Inflammatory macrophage treated with lipopolysaccharide for 4 hours (primary cell): ENCODE results near the gene TLE1.

Experiments used
- DNase-seq: peaks from one replicate; pipeline ENCODE4 v3.0.0-alpha.2; 2020

TLE1 gene

DNA sequence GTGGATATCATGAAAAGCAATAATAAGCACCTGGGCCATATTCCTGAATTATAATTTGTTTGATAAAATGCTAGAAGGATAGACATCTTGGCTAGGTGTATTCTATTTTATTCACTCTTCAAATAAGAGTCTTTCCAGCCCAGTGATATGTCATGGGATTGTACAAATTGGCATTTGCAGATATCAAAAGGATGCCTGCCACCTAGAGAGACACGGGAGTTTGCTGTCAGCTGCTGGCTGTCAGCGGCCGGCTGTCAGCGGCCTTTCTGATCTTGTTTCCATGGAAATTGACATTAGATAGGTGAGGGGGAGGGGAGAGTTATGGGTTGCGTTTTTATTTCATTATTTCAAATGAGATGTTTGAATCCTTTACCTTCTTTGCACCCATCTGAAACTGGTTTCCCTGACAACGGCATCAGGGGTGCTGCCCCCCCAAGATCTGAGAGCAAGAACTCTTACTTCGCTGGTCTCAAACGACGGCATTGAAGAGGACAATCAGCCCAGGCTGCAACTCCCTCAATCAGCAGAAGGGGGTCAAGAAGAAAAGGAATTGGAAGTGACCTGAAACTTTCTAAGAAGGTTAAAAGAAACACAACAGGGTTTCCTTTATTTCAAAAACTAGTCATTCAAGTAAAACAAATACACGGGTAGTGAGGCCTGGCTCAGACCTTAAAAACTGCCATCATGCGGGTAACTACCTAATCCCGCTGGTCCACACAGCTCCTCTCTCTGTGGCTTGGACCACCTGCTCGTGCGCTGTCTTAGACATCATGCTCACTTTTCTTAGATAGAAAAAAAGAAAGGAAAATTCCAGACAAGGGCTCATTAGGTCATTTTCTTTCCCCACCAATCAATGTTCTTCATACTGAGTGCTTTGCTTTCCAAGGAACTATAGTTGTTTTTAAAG, 115.7 kb downstream of the TLE1 start:
- no peak for DNase-seq

DNA sequence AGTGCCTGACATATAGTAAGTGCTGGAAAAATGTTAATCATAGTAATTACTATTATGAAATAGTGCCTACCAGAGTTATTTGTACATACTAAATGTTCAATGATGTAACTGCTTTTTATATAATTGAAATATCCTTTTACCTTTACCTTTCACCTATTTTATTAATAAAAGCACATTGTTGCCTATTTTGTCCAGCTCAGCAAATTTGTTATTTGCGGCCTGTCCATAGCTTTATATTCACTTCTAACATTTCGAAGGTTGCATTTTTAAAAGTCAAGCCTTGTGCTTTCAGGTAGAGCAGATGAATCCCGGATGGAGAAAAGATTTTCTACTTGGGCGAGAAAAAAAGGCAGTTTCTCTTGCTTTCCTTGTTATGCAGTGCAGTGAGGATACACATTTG, 119.3 kb downstream of the TLE1 start:
- DNase-seq, result no peak

DNA sequence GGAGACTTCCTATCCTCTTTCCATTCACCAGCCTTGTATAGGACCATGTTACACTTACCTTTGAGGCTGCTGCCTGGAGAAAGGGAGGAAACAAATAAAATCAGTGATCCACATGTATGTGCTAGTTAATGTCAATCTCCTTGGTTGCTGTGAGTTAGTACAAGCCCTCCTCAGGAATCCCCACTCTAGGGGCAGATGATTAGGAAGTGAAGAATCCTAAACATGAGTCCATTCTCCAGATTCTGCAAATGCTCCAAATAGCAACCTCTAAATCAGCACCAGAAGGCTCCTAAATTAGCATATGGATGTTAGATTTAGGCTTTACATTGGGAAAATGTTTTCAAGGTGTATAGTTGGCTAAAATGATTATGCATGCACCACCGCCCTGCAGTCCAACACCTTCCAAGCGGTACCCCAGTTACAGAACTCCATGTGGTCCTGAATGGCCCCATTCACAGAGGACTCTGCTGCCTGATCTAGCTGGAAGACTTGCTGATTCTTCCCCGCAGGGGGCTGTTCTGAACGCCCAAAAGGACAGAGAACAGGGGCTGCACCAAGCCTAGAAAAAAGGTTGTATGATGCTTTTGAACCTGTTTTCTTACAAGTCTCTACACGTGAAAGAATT, 123.2 kb downstream of the TLE1 start:
- DNase-seq, result no peak

GRCh38 chr9:81565609-81566008, 123.7 kb downstream of the TLE1 start:
- no peak for DNase-seq

DNA sequence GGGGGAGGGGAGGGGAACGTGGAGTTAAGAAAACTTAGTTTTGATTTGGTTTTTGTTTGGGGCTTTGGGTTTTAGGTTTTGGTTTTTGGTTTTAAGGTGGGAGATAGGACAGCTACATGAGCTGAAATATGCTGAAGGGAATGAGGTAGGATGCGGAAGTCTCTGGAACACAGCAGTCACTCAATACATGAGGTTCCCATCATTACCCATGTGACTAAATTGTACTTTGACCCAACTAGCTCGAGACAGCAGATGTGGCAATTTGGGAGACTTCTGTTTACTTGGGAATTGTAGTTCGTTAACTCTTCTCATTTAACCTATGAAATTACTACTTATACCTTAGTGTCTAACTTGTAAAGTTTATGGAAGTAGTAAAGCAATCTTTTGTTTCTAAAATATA, 124.2 kb downstream of the TLE1 start:
- no peak for DNase-seq

DNA sequence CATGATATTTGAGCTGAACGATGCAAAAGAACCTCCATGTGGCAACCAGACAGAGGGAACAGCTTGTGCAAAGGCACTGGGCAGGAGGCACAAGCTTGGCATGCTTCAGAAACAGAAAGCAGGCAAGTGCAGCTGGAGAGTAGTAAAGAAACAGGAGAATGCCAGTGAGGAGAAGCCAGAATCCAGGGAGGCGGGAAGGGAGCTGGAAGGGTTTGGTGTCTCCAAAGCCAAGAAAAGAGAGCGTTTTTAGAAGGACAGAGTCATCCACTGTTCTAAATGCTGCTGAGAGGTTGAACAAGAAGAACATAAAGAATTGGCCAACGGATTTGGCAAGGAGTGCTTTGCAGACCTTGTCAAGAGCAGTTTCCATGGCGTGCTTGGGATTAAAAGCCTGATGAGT, 124.7 kb downstream of the TLE1 start:
- no peak for DNase-seq

- no peak for DNase-seq
Observed at GRCh38 chr9:81563739-81564138, 125.6 kb downstream of the TLE1 start.

GRCh38 chr9:81563020-81563407, 126.3 kb downstream of the TLE1 start:
- DNase-seq, result no peak

GRCh38 chr9:81562231-81563019, 126.9 kb downstream of the TLE1 start:
- DNase-seq, result no peak

DNA sequence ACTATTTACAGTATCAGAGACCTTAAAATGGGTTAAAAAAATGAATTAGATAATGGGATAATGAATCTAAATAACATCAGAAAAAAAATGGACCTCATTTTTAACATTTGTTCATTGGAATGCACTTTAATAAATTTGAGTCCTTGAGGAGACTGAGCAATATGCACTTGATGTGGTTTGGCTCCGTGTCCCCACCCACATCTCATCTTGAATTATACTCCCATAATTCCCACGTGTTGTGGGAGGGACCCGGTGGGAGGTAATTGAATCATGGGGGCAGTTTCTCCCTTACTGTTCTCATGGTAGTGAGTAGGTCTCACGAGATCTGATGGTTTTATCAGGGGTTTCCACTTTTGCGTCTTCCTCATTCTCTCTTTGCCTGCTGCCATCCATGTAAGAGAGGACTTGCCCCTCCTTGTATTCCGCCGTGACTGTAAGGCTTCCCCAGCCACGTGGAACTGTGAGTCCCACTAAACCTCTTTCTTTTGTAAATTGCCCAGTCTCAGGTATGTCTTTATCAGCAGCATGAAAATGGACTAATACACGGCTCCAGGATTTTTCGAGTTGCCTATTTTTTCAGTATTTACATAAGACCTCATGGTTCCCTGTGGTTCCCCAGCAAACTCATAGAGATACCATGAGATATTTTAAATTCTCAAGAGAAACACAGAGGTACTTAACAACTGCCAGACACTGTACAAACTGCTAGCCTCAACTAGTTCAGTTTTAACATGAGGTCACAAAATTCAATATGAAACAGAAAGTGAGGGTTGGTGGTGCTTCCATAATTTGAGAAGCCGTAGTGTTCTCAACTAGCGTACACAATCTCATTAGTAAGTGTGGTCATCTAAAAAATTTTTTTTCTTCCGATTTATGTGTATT, 128.3 kb downstream of the TLE1 start:
- no peak for DNase-seq

GRCh38 chr9:81559709-81560108, 129.6 kb downstream of the TLE1 start:
- no peak for DNase-seq

DNA sequence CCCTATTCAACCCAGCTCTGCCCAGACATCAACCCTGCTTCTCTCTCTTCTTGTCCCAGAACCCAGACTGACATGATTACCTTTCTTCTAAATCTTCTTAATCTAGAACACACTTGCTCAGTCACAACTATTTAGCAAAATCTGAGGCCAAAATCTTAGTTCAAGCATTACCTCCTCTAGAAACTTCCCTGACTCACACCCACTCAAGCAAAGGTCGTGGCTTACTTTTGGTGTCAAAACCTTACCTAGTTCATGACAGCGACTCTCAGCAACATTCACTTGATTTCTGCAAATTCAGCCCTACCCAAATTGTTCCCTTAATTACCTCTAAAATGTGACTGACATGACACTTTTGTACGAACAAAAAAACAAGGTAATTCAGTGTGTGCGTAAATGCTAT, 130.2 kb downstream of the TLE1 start:
- no peak for DNase-seq

- no peak for DNase-seq
Observed at GRCh38 chr9:81558091-81558830, 131.1 kb downstream of the TLE1 start.

GRCh38 chr9:81557452-81558090, 131.8 kb downstream of the TLE1 start:
- DNase-seq, result no peak

DNA sequence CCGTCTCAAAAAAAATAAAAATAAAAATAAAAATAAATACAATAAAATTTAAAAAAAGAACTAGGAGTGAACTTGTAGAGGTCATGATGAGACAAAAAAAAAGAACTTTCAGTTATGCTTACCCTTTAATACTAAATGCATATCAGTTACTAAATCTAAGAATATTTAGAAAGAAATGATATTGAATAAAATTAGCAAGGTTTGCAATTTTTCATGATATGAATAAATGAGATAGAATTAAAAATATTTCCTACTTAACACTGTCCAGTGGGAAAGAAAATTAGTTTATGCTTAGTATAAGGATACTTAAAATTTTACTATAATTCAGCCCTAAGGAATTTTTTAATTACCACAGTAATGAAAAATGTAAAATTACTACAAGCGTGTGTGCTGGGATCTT, 132.4 kb downstream of the TLE1 start:
- no peak for DNase-seq

GRCh38 chr9:81552581-81552991, 136.8 kb downstream of the TLE1 start:
- no peak for DNase-seq

- no peak for DNase-seq
Observed at GRCh38 chr9:81550207-81550583, 139.2 kb downstream of the TLE1 start.

- DNase-seq, result no peak
Observed at GRCh38 chr9:81549500-81550206, 139.7 kb downstream of the TLE1 start.

GRCh38 chr9:81548911-81549310, 140.4 kb downstream of the TLE1 start:
- DNase-seq, result no peak

DNA sequence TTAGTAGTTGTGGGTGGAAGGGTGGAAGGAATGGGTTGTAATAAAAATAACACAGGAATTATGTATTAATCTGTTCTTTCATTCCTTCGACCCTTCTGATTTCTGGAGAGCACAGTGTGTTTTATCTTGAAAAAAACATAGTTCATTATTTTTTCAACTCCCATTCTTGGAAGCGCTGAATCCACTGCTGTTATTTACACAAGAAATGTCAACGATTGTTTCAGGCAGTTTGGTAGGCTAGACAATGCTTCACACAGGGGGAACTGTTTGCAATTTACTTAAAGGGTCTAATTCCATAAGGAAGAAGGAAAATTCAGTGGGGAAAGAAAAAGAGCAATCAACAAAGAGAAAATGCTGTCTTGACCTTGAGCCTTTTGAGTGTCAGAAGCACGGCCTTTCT, 142.9 kb downstream of the TLE1 start:
- no peak for DNase-seq

DNA sequence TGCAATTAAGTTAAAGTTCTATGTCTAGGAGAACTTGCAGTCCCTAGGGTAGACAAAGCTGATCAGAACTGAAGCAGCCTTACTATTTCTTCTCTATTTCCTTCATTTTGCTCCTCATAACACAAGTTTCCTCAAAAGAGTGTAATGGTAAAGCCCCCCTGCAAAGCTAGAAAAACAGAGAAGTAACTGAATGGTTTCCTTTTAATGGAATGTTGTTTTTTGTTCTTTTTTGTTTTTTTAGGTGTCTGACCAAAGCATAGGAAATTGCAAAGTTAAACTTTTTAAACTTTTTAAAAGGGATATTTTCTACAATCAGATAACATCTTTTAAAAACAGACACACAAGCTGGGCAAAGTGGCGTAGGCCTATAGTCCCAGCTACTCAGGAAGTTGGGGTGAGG, 145.7 kb downstream of the TLE1 start:
- no peak for DNase-seq
